MCF 10A (cell line): ENCODE measurements around the gene PREP. TPM values are rescaled to one million over a fixed set of nuclear protein-coding genes. Genes with fewer than 3 reads are reported as not detected.
"Not testable (repeated sequence)": the region's sequence is repeated elsewhere in the genome, so short reads cannot be mapped to it uniquely, and the experiment has no call there.

Experiments
- BruUV-seq: library from RNA; stranded (reverse); fragments of 400-500 nt; replicated peaks from 2 replicates; lab custom pipeline; 2021; lab: Mats Ljungman, UMichigan
- CTCF ChIA-PET: fragments of 300-600 bp; sonication (Branson Sonifier 250); formaldehyde crosslinking; extraction: SDS; loops from one replicate; lab custom pipeline; 2021; ENCODE audit warnings: antibody characterized with exemption, inconsistent platforms; lab: Yijun Ruan, JAX
- POLR2A ChIA-PET: fragments of 300-600, 350-650 bp; sonication (Branson Sonifier 250); formaldehyde crosslinking; extraction: SDS; loops from one replicate; lab custom pipeline; 2020; ENCODE audit warnings: antibody characterized with exemption, inconsistent platforms; lab: Yijun Ruan, JAX
- DNase-seq: peaks from one replicate; pipeline ENCODE4 v3.0.0-alpha.2; 2018; ENCODE audit not compliant: unreplicated experiment
- H3K27ac Mint-ChIP-seq: one replicate; pipeline ENCODE4 v1.8.0; 2022; ENCODE audit warnings: mild to moderate bottlenecking, low read depth, mixed read lengths; ENCODE audit not compliant: unreplicated experiment
- H3K27me3 Mint-ChIP-seq: one replicate; pipeline ENCODE4 v1.8.0; 2022; ENCODE audit warnings: mixed read lengths; ENCODE audit not compliant: insufficient read depth, unreplicated experiment
- H3K36me3 Mint-ChIP-seq: one replicate; pipeline ENCODE4 v1.8.0; 2022; ENCODE audit warnings: mild to moderate bottlenecking, moderate library complexity, mixed read lengths; ENCODE audit not compliant: insufficient read depth, unreplicated experiment
- H3K4me1 Mint-ChIP-seq: one replicate; pipeline ENCODE4 v1.8.0; 2022; ENCODE audit warnings: mixed read lengths; ENCODE audit not compliant: insufficient read depth, unreplicated experiment
- H3K4me3 Mint-ChIP-seq: one replicate; pipeline ENCODE4 v1.8.0; 2022; ENCODE audit warnings: mild to moderate bottlenecking, moderate library complexity, mixed read lengths; ENCODE audit not compliant: unreplicated experiment
- H3K9me3 Mint-ChIP-seq: one replicate; pipeline ENCODE4 v1.8.0; 2022; ENCODE audit warnings: mixed read lengths; ENCODE audit not compliant: unreplicated experiment
- intact Hi-C: fragments of 100-400 bp; cut with micrococcal nuclease; formaldehyde crosslinking; loops from 2 replicates; pipeline ENCODE4 v1.14.1; 2022
- total RNA-seq: library from RNA; stranded (reverse); gene quantifications from 2 replicates; pipeline ENCODE4 v1.2.3, GENCODE V29; 2022
- TF ChIP-seq, protein P1 (sequence below): fragments of 200-600 bp; IDR thresholded peaks from one replicate; pipeline ENCODE4 v1.8.0; 2022; ENCODE audit warnings: antibody characterized with exemption, mild to moderate bottlenecking; ENCODE audit not compliant: unreplicated experiment

Gene PREP
- total RNA-seq, 1 experiment from 2014 or later = 67.6 TPM

DNA sequence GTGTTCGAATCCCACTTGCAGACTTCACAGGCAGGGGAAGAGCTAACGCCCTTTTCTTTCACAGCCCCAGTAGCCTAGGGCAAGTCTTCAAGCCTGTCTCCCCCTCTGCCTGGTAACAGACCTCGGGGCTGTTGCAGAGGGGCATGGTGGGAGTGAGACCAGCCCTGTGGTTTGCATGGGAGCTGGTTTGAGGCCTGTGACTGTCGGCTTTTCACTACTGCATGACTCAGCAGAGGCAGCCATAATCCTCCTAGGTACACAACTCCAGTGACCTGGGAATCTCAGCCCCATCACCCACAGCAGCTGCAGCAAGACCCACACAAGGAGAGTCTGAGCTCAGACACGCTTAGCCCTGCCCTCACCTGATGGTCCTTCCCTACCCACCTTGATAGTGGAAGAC is 167.7 kb downstream of the PREP start:
- Mint-ChIP-seq H3K4me1 (no peaks in the 10 kb centered on the region), H3K36me3 (no peaks in the 10 kb centered on the region), H3K27me3 (peaks cover 36% of the 10 kb centered on the region), H3K4me3 (no peak overlapping the region), H3K9me3 (peaks cover 8% of the 10 kb centered on the region), H3K27ac (no peak overlapping the region)
- no TSS peak for BruUV-seq
- TF ChIP-seq, protein P1, sequence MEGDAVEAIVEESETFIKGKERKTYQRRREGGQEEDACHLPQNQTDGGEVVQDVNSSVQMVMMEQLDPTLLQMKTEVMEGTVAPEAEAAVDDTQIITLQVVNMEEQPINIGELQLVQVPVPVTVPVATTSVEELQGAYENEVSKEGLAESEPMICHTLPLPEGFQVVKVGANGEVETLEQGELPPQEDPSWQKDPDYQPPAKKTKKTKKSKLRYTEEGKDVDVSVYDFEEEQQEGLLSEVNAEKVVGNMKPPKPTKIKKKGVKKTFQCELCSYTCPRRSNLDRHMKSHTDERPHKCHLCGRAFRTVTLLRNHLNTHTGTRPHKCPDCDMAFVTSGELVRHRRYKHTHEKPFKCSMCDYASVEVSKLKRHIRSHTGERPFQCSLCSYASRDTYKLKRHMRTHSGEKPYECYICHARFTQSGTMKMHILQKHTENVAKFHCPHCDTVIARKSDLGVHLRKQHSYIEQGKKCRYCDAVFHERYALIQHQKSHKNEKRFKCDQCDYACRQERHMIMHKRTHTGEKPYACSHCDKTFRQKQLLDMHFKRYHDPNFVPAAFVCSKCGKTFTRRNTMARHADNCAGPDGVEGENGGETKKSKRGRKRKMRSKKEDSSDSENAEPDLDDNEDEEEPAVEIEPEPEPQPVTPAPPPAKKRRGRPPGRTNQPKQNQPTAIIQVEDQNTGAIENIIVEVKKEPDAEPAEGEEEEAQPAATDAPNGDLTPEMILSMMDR = no peak
- ChIA-PET CTCF (interaction anchor here (0.6 kb wide), 2 partner anchors 11 to 1297 kb away, joined by 3 read pairs; no protein-coding TSS in a partner anchor), POLR2A (no interaction called here)
- intact Hi-C loops = no loop called here
- DNase-seq = no peak

DNA sequence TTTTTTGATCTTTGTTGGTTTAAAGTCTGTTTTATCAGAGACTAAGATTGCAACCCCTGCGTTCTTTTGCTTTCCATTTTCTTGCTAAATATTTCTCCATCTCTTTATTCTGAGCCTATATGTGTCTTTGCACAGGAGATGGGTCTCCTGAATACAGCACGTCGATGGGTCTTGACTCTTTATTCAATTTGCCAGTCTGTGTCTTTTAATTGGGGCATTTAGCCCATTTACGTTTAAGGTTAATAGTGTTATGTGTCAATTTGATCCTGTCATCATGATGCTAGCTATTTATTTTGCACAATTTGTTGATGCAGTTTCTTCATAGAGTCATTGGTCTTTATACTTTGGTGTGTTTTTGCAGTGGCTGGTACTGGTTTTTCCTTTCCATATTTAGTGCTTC is 171.1 kb downstream of the PREP start:
- not testable (repeated sequence) for BruUV-seq, H3K27ac Mint-ChIP-seq

More for the DNA sequence above, 171.1 kb downstream of the PREP start:
- DNase-seq, POLR2A ChIA-PET, H3K9me3 Mint-ChIP-seq, intact Hi-C loops, H3K4me3 Mint-ChIP-seq, CTCF ChIA-PET, H3K36me3 Mint-ChIP-seq, H3K4me1 Mint-ChIP-seq: not testable (repeated sequence)
- peaks cover 16% of the 10 kb centered on the region for H3K27me3 Mint-ChIP-seq

Other genes with a start within 250 kb of the PREP start
- gene POPDC3, start 223.1 kb downstream of the PREP start, total RNA-seq = 7.3 and 7.9 TPM in 2 replicates